GM06990 (cell line): ENCODE results near the gene PSMA3.

Source experiments
- DNase-seq: peaks from one replicate; pipeline ENCODE4 v3.0.0-alpha.2; 2011; ENCODE audit not compliant: insufficient read length; ENCODE audit errors: extremely low read depth
- H3K27me3 ChIP-seq: replicated peaks from 2 replicates; pipeline ENCODE4 v1.6.0; 2011; ENCODE audit warnings: low read length; ENCODE audit not compliant: control insufficient read depth, insufficient read depth
- H3K36me3 ChIP-seq: 2 replicates; pipeline ENCODE4 v1.5.1; 2011; ENCODE audit warnings: low read length; ENCODE audit not compliant: control insufficient read depth, insufficient read depth
- H3K4me3 ChIP-seq: replicated peaks from 2 replicates; pipeline ENCODE4 v1.5.1; 2011; ENCODE audit warnings: low read depth, mild to moderate bottlenecking, control low read depth, low read length
- TF ChIP-seq, protein P1 (sequence below): IDR thresholded peaks from 2 replicates; pipeline ENCODE4 v1.5.1; 2011; ENCODE audit warnings: low read length, control low read depth, mild to moderate bottlenecking, inconsistent platforms; ENCODE audit not compliant: insufficient read depth, poor library complexity, severe bottlenecking

The PSMA3 gene

DNA sequence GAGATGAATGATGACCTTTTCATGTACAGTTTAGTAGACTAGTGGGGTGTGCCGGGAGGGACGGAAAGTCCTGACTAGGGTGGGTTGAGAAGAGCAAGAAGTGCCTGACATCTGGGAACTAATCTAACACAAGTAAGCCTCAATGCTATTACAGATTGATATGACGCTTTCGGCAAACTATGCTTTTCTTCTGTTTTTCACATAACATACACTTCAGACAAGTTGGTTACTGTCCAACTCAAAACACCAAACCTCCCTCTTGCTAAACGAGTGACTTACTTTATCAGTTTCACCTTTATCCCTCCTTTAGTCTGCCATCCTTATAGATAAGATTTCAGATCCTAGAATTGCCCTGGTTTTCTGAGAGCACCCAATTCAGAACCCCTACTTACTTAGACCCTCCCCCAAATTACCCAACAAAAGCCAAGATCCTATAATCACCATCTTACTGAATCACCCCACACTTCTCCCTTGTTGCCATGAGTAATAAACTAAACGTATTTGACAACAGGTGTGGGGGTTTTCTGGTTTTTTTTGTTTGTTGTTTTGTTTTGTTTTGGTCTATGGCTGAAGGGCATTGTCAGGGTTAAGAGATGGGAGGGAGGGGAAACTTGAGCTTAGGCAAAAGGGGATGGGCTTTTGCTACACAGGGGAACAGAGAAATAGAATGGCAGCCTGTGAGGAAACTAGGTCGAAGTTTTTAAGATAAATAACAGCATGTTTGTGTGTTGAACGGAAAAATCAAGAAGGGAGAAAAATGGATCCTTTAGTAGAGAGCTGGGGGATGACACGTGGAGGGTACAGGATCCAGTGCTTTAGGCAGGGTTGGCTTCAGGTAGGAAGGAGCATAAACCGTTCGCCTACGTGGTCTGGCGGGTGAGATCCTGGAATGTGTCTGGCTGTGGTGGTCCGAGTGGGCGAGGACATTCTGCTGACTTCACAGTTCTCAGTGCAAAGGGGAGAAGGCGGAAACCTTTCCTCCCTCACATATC, 6.1 kb upstream of the PSMA3 start:
- TF ChIP-seq, protein P1, sequence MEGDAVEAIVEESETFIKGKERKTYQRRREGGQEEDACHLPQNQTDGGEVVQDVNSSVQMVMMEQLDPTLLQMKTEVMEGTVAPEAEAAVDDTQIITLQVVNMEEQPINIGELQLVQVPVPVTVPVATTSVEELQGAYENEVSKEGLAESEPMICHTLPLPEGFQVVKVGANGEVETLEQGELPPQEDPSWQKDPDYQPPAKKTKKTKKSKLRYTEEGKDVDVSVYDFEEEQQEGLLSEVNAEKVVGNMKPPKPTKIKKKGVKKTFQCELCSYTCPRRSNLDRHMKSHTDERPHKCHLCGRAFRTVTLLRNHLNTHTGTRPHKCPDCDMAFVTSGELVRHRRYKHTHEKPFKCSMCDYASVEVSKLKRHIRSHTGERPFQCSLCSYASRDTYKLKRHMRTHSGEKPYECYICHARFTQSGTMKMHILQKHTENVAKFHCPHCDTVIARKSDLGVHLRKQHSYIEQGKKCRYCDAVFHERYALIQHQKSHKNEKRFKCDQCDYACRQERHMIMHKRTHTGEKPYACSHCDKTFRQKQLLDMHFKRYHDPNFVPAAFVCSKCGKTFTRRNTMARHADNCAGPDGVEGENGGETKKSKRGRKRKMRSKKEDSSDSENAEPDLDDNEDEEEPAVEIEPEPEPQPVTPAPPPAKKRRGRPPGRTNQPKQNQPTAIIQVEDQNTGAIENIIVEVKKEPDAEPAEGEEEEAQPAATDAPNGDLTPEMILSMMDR = no peak
- Histone ChIP-seq H3K36me3 (no peaks in the 10 kb centered on the region; the same call in 1 of the 2 replicates), H3K27me3 (no peaks in the 10 kb centered on the region), H3K4me3 (peak overlapping the region; percentile 62)
- no peak for DNase-seq

DNA sequence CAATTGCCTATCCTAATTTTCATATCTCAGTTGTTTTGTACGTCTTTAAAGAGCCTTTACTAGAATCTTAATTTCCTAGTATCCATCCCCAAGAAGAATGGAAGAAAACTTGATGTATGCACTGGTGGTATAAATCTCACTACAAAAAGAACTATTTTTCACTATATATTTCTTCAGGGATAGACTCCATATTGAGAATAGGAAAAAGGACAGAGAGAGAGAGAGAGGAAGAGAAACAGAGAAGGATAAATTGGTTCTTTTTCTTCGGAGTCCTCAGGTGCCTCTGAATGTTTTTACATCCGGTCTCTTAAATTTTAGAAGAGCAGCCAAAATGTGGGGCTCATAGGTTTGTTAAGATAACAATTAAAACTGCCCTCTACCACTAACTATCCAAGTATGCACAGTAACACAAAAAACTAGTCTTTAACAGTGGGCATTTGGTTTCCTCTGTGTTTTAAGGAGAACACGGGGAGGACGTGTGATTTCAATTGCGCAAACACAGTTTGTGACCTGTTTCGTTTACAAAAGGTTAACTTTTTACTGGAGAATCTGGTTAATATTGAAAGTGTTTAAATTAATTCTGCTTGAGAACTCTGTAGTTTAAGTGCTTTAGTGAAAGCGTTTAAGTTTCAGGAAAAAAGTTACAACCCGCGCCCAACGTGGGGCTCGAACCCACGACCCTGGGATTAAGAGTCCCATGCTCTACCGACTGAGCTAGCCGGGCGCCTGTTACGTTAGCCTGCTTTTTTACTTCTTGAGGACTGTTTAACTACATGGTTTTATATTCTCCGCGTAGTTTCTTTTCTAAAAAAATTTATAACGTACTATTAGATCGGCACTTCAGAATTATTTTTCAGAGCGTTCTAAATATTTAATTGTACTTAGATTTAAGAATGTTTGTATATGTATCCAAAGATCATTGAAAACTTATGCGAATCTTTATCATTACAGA, 5.1 kb upstream of the PSMA3 start:
- peak; percentile 67 for DNase-seq
- H3K36me3 ChIP-seq = no peaks in the 10 kb centered on the region; the same call in 1 of the 2 replicates
- TF ChIP-seq, protein P1 = no peak
- H3K4me3 ChIP-seq = peak overlapping the region; percentile 62
- no peaks in the 10 kb centered on the region for H3K27me3 ChIP-seq

DNA sequence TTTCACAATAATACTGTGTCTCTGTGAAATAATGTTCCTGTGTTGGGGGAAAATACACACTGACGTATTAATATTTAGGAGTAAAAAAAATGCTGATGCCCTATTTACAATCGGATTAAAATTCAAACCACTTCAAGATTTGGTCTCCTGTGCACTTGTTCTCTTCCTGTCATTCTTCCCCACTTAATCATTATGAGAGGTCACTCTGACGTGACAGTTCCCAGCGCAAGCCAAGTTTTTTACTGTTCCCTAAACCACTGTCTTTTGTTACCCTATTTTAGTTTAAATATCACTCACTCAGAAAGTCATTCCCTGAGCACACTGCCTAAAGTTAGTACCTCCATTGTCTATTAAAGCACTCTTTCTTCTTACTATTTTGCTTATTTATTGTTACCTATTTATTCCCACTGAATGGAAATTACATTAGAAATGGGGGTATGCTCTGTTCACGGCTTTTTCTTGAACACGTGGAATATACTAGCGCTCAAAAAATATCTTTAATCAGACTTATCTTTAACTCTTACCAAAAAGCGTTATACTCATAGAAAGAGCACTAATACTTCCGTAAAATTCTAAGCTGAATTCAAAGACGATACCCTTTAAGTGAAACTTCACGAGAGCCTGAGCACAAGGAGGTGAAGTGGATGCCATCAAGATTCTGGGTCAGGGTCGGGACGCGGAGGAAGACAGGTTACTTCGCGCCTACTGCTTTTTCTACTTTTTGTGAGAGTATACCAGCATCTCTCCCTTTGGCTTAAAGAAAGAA, 670 bp upstream of the PSMA3 start:
- TF ChIP-seq, protein P1 = no peak
- no peak for DNase-seq
- Histone ChIP-seq H3K36me3 (peaks cover 2% of the 10 kb centered on the region), H3K4me3 (peak overlapping the region; percentile 84), H3K27me3 (no peaks in the 10 kb centered on the region)

DNA sequence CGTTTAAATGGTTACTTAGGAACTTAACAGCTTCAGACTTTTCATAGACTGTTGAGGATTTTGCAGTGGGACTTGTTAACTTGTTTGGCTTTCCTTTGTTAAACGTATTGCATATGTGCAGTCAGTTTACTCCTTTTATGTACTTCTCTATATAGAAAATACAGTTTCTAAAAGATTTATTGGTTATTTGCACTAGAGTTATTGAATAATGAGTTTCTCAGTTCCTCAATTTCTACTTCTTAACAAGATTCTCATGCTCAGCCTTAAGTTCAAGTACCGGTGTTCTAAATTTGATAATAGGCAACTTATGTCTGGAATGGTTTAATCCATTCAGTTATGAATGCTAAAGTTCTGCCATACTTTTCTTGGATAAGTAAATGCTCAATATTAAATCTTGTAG, 919 bp downstream of the PSMA3 start:
- H3K4me3 ChIP-seq = peak overlapping the region; percentile 84
- TF ChIP-seq, protein P1 = no peak
- no peak for DNase-seq
- H3K36me3 ChIP-seq = peaks cover 3% of the 10 kb centered on the region
- H3K27me3 ChIP-seq = no peaks in the 10 kb centered on the region

DNA sequence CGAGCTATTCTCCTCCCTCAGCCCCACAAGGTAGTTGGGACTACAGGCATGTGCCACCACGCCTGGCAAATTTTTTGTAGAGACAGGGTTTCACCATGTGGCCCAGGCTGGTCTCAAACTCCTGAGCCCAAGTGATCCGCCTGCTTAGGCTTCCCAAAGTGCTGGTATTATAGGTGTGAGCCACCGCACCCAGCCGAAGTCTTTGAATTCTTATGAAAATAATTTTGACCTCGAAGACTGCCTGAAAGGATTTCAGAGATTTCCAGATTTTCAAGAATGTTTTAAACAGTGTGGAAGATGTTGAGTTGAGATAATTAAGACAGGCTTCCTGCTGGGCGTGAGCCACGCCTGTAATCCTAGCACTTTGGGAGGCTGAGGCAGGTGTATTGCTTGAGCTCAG, 5.0 kb downstream of the PSMA3 start:
- peaks cover 15% of the 10 kb centered on the region for H3K36me3 ChIP-seq
- H3K27me3 ChIP-seq = no peaks in the 10 kb centered on the region
- TF ChIP-seq, protein P1 = no peak
- DNase-seq = no peak
- H3K4me3 ChIP-seq = no peak overlapping the region
